NCI-H1105 (cell line): ENCODE data around the gene RPL37.
"Not testable (repeated sequence)": the region's sequence is repeated elsewhere in the genome, so short reads cannot be mapped to it uniquely, and the experiment has no call there.

Experiments
- DNase-seq: peaks from one replicate; lab custom pipeline; 2025; lab: John Stamatoyannopoulos, UW

RPL37 gene

GRCh38 chr5:40797273-40798011 lies 37.6 kb downstream of the RPL37 start:
- DNase-seq: peak; percentile 71

GRCh38 chr5:40796487-40796889 lies 38.5 kb downstream of the RPL37 start:
- no peak for DNase-seq

DNA sequence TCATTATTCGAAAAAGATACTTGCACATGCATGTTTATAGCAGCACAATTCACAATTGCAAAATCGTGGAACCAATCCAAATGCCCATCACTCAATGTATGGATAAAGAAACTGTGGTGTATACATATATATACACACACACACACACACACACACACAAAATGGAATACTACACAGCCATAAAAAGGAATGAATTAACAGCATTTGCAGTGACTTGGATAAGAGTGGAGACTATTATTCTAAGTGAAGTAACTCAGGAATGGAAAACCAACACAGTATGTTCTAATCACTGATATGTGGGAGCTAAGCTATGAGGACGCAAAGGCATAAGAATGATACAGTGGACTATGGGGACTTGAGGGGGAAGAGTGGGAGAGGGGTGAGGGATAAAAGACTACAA lies 40.1 kb downstream of the RPL37 start:
- DNase-seq: not testable (repeated sequence)

- DNase-seq: not testable (repeated sequence)
Observed at GRCh38 chr5:40794340-40794739, 40.7 kb downstream of the RPL37 start.

GRCh38 chr5:40792691-40793090 lies 42.3 kb downstream of the RPL37 start:
- DNase-seq: not testable (repeated sequence)

DNA sequence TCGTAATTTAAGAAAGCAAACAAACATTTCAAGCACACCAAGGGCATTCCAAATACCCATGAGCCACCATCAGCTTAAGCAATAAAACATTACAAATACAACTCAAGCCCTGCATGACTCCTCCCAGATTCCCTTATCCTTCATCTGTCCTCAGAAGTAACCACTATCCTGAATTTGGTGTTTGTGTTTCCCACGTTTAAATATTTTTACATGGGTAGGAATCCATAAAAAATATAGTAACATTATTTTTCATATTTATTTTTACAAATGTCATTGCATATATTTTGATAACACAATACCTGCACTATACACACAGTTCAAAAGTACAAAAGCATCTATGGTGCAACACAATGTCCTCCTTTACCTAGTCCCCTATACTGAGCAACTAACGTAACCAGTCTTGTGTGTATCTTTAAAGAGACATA lies 43.3 kb downstream of the RPL37 start:
- DNase-seq: no peak

GRCh38 chr5:40790947-40791593 lies 44.0 kb downstream of the RPL37 start:
- DNase-seq: no peak

DNA sequence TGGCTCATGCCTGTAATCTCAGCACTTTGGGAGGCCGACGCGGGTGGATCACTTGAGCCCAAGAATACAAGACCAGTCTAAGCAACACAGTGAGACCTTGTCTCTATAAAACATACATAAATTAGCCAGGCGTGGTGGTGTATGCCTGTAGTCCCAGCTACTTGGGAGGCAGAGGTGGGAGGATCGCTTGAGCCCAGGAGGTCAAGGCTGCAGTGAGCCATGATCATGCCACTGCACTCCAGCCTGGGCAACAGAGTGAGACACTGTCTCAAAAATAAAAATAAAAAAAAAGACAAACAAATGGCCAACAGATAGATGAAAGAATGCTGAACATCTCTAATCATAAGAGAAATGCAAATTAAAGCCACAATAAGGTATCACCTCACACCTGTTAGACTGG lies 46.1 kb downstream of the RPL37 start:
- not testable (repeated sequence) for DNase-seq

DNA sequence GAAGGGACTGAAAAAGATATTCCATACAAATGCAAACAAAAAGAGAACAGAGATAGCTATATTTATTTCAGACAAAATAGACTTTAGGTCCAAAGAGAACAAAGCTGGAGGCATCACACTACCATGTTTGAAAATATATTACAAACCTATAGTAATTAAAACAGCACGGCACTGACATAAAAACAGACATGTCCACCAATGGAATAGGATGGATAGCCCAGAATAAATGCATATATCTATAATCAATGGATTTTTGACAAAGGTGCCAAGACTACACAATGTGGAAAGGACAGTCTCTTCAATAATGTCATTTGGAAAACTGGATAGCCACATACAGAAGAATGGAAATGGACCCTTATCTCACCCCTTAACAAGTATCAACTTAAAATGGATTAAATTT lies 47.0 kb downstream of the RPL37 start:
- no peak for DNase-seq

DNA sequence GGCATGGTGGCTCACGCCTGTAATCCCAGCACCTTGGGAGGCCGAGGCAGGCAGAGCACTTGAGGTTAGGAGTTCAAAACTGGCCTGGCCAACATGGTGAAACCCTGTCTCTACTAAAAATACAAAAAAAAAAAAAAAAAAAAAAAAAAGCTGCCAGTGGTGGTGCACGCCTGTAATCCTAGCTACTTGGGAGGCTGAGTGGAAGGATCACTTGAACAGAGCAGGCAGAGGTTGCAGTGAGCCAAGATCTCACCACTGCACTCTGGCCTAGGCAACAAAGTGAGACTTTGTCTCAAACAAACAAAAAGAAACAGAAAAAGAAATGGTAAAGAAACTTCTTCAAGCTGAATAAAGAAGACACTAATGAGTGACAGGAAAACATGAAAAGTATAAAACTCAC lies 48.4 kb downstream of the RPL37 start:
- not testable (repeated sequence) for DNase-seq

DNA sequence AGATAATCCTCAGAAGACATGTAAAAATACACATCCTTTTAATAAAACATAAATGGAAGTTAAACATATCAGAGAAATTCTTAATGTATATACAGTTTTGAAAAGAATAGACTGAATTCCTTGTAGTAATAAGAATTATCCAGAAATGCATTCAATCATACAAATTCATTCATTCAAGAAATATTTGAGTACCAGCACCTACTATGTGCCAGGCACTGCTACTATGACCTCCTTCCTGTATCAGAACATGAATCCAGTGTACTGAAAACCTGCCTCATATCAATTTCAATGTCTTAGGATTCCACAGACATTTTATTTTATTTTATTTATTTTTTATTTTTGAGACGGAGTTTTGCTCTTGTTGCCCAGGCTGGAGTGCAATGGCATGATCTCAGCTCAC lies 50.1 kb downstream of the RPL37 start:
- no peak for DNase-seq

GRCh38 chr5:40784027-40784653 lies 50.9 kb downstream of the RPL37 start:
- DNase-seq: no peak

DNA sequence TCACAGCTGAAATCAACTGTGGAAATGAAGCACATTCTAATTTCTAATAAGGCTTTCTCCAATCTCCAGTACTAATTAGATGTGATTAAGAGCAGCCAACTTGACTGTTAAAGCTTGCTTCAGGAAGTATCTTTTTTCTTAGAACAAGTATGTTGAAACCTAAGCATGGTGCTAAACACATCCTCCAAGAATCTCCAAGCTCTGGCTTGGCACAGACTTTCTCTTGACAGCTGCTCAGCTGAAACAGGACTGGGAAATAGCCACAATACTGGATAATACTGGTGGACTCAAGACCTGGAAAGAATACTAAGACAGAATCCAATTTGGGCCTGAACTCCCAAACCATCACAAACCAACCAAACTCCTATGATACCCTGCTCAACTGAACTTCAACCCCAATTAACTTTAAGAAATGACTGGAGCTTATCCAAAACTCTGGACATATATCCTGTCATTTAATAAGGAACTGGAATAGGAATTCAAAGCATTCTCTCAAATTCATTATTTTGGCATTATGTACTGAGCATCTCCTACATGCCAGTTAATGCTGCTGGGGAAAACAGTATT lies 53.1 kb downstream of the RPL37 start:
- DNase-seq: no peak

DNA sequence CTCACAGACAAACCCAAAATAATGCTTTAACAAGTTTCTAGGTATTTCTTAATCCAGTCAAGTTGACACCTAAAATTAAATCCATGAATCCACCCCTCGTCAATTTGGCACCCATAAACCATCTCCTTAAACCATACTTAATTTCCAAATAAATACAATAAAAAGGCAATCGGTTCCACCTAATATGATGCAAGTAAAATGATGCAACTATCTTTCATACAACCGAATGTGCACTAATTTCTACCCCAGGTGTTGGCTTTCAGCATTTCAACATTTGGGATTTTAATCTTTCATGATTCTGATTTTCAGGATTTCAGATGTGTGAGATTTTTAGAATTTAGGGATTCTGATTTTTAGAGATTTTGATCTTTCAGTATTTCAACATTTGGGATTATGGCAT lies 54.2 kb downstream of the RPL37 start:
- no peak for DNase-seq

GRCh38 chr5:40780199-40780598 lies 54.8 kb downstream of the RPL37 start:
- no peak for DNase-seq

DNA sequence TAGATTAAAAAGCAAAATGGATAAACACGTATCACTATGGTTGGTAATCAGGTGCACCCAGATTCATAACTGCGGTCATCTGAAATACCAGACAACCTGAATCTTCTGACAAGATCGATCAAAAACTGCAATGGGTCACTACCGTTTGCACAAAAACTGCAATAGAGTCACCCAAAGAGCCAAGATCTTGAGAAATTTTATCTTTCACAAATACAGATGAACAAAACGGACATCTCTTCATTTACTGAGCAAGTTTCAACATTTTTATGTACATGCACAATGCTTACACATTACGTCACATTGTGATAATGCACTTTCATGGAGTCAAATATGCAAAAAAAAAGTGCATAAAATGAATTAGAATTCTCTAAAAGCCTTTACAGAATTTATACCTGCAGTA lies 55.5 kb downstream of the RPL37 start:
- DNase-seq: no peak

- no peak for DNase-seq
Observed at GRCh38 chr5:40778133-40778532, 56.9 kb downstream of the RPL37 start.

DNA sequence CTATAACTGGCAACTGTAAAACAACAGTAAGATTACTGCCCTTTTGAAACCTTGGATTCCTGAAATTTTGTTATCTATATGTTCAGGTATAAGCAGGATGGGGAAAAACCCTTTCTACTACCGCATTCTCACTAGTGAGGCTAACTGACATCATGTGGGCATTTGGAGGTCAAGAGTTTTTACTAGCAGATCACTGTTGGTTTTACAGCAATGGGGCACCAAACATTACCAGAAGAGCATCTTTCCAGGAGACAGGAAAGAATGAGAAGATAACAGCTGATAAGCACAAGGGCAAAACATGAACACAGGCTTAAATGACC lies 58.4 kb downstream of the RPL37 start:
- DNase-seq: no peak

DNA sequence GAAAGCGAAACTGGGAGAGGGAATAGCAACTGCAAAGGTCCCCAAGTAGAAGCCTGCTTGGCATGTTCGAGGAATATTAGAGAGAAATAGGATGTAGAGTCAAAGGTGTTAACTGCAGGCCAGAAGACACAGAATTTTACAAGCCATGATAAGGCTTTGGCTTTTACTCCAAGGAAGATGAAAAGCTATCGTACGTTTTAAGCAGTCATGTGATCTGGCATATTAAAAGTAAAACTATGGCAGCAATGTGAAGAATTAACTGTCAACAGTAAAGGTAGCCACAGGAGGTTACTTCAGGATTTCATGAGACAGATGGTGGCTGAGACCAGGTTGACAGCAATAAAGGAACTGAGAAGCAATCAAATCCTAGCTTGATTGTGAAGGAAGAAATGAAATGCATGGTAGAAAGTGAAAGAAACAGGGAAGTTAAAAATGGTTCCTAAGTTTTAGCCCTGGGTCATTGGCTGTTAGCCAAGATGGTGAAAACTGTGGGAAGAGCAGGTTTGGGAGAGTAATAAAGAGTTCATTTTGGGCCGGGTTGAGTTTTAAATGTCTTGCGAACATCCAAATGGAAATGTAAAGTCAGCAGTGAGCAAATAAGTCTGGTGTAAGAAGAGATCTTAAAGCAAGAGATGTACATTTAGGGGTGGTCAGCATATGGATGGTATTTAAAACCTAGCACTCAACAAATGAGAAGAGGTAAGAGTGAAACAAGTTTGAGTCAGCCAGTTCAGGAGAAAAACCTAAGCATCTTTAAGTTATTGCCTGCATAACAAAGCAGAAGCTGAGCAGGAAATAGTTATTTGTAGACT lies 59.0 kb downstream of the RPL37 start:
- no peak for DNase-seq
